Stimulated activated naive CD8-positive, alpha-beta T cell treated with anti-CD3 and anti-CD28 coated beads, Interleukin-15, Interleukin-2, amounts not matched to agents 100 ng/mL and 50 ng/mL, for 24 hours (primary cell): Measurements from ENCODE around the gene ITPK1.

Source experiments
- H3K27ac Mint-ChIP-seq: one replicate; pipeline ENCODE4 v1.8.0; 2021; ENCODE audit warnings: mild to moderate bottlenecking, mixed read lengths
- H3K27me3 Mint-ChIP-seq: one replicate; pipeline ENCODE4 v1.8.0; 2021; ENCODE audit warnings: mixed read lengths
- H3K36me3 Mint-ChIP-seq: one replicate; pipeline ENCODE4 v1.8.0; 2021; ENCODE audit warnings: low read depth, mixed read lengths
- H3K4me1 Mint-ChIP-seq: one replicate; pipeline ENCODE4 v1.8.0; 2021; ENCODE audit warnings: low read depth, mixed read lengths
- H3K4me3 Mint-ChIP-seq: one replicate; pipeline ENCODE4 v1.8.0; 2021; ENCODE audit warnings: mild to moderate bottlenecking, mixed read lengths
- H3K9me3 Mint-ChIP-seq: one replicate; pipeline ENCODE4 v1.8.0; 2021; ENCODE audit warnings: mixed read lengths

Gene ITPK1

DNA sequence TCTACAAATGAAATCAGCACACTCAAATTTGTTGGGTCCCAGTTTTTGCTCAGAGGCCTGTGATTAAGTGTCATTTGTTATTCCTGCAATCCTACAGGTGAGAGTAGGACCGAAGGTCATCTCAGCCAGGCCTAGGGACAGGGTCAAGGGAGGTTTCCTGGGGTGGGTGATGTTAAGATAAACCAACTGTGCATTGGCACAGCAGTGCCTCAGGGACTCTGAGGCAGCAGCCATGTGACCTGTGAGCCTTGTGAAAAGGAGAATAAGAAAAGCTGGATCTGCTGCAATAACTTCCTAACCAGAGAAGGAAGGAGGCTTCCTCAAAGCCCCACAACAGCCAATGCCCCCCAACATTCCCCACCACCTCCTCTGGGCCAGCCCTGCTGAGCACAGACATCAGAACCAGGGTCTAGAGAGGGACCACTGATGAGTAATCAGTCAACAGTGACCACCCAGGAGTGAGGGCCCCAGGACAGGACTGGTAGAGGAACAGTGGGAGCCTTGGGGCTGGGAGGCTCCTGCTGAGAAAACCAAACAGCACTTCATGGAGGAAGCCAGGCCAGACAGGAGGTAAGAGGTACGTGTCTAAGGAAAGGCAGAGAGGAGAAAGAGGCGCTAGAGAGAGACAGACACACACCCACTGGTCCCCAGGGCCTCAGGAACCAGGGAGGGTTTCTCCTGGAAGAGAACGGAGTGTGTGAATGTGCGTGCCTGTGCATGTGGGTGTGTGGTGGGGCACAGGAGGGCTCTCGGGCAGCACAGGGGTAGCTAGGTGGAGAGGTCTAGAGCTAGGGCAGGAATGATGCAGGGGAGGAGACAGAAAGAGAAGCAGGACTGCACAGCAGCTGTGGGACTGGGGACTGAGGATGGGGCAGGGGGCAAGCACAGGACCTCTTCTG, 82.4 kb downstream of the ITPK1 start:
- no peaks in the 10 kb centered on the region for H3K36me3 Mint-ChIP-seq
- peak overlapping the region; percentile 38 for H3K4me3 Mint-ChIP-seq
- H3K4me1 Mint-ChIP-seq: peaks cover 36% of the 10 kb centered on the region
- no peaks in the 10 kb centered on the region for H3K27me3 Mint-ChIP-seq
- peak overlapping the region; percentile 75 for H3K27ac Mint-ChIP-seq
- H3K9me3 Mint-ChIP-seq: no peaks in the 10 kb centered on the region

GRCh38 chr14:93032421-93032936, 83.2 kb downstream of the ITPK1 start:
- Mint-ChIP-seq H3K27me3 (no peaks in the 10 kb centered on the region), H3K27ac (no peak overlapping the region), H3K36me3 (no peaks in the 10 kb centered on the region), H3K4me1 (peaks cover 35% of the 10 kb centered on the region), H3K9me3 (no peaks in the 10 kb centered on the region), H3K4me3 (no peak overlapping the region)

- Mint-ChIP-seq H3K27ac (no peak overlapping the region), H3K4me1 (peaks cover 29% of the 10 kb centered on the region), H3K36me3 (no peaks in the 10 kb centered on the region), H3K4me3 (no peak overlapping the region), H3K27me3 (no peaks in the 10 kb centered on the region), H3K9me3 (no peaks in the 10 kb centered on the region)
These were observed 84.0 kb downstream of the ITPK1 start for GRCh38 chr14:93031505-93032315.

- Mint-ChIP-seq H3K36me3 (no peaks in the 10 kb centered on the region), H3K4me3 (no peak overlapping the region), H3K9me3 (no peaks in the 10 kb centered on the region), H3K27me3 (no peaks in the 10 kb centered on the region), H3K4me1 (peaks cover 30% of the 10 kb centered on the region), H3K27ac (no peak overlapping the region)
These were observed 85.0 kb downstream of the ITPK1 start for GRCh38 chr14:93030761-93031160.

- H3K9me3 Mint-ChIP-seq: no peaks in the 10 kb centered on the region
- peaks cover 35% of the 10 kb centered on the region for H3K4me1 Mint-ChIP-seq
- no peaks in the 10 kb centered on the region for H3K27me3 Mint-ChIP-seq
- H3K27ac Mint-ChIP-seq: no peak overlapping the region
- no peak overlapping the region for H3K4me3 Mint-ChIP-seq
- no peaks in the 10 kb centered on the region for H3K36me3 Mint-ChIP-seq
These were observed 85.7 kb downstream of the ITPK1 start for GRCh38 chr14:93029911-93030508.

DNA sequence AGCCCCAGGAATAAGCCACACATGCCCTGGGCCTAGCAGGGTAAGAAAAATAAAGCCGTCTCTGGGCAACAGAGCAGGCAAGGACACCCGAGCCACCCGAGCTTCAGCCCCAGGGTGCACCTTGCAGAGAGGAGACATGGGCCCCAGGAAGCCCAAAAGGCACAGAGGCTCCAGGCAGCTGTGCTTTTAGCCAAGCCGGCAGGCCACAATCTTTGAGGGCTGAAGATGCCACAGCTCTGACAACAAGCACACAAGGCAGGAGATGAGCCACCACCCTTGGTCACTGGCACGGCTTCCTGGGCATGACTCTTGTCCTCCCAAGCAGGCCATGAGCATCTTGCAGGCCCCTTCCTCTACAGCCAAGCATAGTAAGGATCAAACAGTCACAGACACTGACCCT, 86.3 kb downstream of the ITPK1 start:
- Mint-ChIP-seq H3K36me3 (no peaks in the 10 kb centered on the region), H3K27ac (no peak overlapping the region), H3K27me3 (no peaks in the 10 kb centered on the region), H3K9me3 (no peaks in the 10 kb centered on the region), H3K4me1 (peaks cover 35% of the 10 kb centered on the region), H3K4me3 (no peak overlapping the region)

- no peak overlapping the region for H3K4me3 Mint-ChIP-seq
These were observed 87.0 kb downstream of the ITPK1 start for GRCh38 chr14:93028724-93029076.

GRCh38 chr14:93027810-93028723, 87.7 kb downstream of the ITPK1 start:
- no peaks in the 10 kb centered on the region for H3K27me3 Mint-ChIP-seq
- no peaks in the 10 kb centered on the region for H3K36me3 Mint-ChIP-seq
- H3K4me3 Mint-ChIP-seq: no peak overlapping the region
- no peak overlapping the region for H3K27ac Mint-ChIP-seq
- no peaks in the 10 kb centered on the region for H3K9me3 Mint-ChIP-seq
- H3K4me1 Mint-ChIP-seq: peaks cover 35% of the 10 kb centered on the region

More at GRCh38 chr14:93028724-93029076, 87.0 kb downstream of the ITPK1 start:
- H3K36me3 Mint-ChIP-seq: no peaks in the 10 kb centered on the region
- no peaks in the 10 kb centered on the region for H3K27me3 Mint-ChIP-seq
- H3K9me3 Mint-ChIP-seq: no peaks in the 10 kb centered on the region
- no peak overlapping the region for H3K27ac Mint-ChIP-seq
- peaks cover 35% of the 10 kb centered on the region for H3K4me1 Mint-ChIP-seq

DNA sequence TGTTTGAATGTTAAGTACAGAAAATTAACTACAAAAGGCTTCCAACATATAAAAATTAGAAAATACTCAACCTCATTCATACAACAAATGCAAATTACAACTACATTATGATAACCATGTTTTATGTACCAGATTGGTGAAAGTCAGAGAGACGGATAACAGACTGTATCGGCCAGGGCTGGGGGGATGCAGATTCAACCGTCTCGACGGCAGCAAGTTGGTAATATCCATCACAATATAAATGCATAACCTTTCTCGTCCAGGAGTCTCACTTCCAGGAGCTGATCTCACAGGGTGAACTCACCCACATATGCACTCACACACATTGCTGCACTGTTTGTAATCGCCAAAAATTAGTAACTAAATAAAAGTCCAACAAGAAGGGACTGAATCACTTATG, 89.4 kb downstream of the ITPK1 start:
- Mint-ChIP-seq H3K27ac (no peak overlapping the region), H3K4me1 (peaks cover 34% of the 10 kb centered on the region), H3K9me3 (no peaks in the 10 kb centered on the region), H3K27me3 (no peaks in the 10 kb centered on the region), H3K36me3 (peaks cover 4% of the 10 kb centered on the region), H3K4me3 (no peak overlapping the region)

- Mint-ChIP-seq H3K4me1 (peaks cover 34% of the 10 kb centered on the region), H3K27me3 (no peaks in the 10 kb centered on the region), H3K9me3 (no peaks in the 10 kb centered on the region), H3K27ac (peak overlapping the region; percentile 79), H3K36me3 (peaks cover 4% of the 10 kb centered on the region), H3K4me3 (no peak overlapping the region)
These were observed 90.7 kb downstream of the ITPK1 start for GRCh38 chr14:93025055-93025454.

- Mint-ChIP-seq H3K36me3 (peaks cover 4% of the 10 kb centered on the region), H3K27ac (peak overlapping the region; percentile 50), H3K4me3 (no peak overlapping the region), H3K27me3 (no peaks in the 10 kb centered on the region), H3K4me1 (peaks cover 34% of the 10 kb centered on the region), H3K9me3 (no peaks in the 10 kb centered on the region)
These were observed 91.2 kb downstream of the ITPK1 start for GRCh38 chr14:93024493-93024892.

- peaks cover 4% of the 10 kb centered on the region for H3K36me3 Mint-ChIP-seq
- peaks cover 34% of the 10 kb centered on the region for H3K4me1 Mint-ChIP-seq
These were observed 91.8 kb downstream of the ITPK1 start for GRCh38 chr14:93023802-93024434.

DNA sequence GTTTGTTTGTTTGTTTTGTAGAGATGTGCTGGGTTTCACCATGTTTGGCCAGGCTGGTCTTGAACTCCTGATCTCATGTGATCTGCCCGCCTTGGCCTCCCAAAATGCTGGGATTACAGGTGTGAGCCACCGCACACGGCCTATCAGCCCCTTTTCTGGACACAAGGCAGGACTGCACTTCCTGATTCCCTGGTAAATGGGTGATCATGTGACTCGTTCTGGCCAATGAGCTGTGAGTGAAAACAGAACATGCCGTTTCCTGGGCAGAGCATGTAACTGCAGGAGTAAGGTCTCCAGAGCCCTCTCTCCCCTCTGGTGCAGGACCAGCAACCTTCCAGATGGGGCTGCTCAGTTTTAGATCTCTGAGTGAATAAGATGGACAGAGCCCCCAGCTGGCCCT, 92.7 kb downstream of the ITPK1 start:
- H3K27ac Mint-ChIP-seq: no peak overlapping the region
- H3K4me1 Mint-ChIP-seq: peaks cover 34% of the 10 kb centered on the region
- peaks cover 4% of the 10 kb centered on the region for H3K36me3 Mint-ChIP-seq
- H3K9me3 Mint-ChIP-seq: no peaks in the 10 kb centered on the region
- no peaks in the 10 kb centered on the region for H3K27me3 Mint-ChIP-seq
- no peak overlapping the region for H3K4me3 Mint-ChIP-seq

More at GRCh38 chr14:93023802-93024434, 91.8 kb downstream of the ITPK1 start:
- Mint-ChIP-seq H3K27ac (no peak overlapping the region), H3K9me3 (no peaks in the 10 kb centered on the region), H3K27me3 (no peaks in the 10 kb centered on the region), H3K4me3 (no peak overlapping the region)

DNA sequence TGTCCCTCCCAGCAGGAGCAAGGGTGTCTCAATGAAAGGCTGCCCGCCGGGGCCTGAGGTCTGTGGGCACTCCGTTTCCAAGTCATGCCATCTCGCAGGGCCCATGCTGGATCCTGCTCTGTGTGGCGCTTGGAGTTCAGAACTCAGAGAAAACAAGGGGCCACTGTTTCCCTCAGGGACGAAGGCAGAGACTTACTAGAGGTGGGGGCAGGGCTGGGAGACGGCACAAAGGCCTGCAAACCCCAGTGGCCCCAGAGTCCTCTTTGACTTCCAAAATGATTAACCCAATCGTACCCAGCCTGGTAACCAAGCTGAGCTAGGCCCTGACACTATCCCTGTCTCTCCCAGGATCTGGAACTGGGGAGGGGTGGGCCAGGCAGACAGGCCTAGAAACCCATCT, 95.8 kb downstream of the ITPK1 start:
- H3K4me1 Mint-ChIP-seq: peaks cover 26% of the 10 kb centered on the region
- H3K4me3 Mint-ChIP-seq: no peak overlapping the region
- H3K27ac Mint-ChIP-seq: no peak overlapping the region
- no peaks in the 10 kb centered on the region for H3K9me3 Mint-ChIP-seq
- H3K27me3 Mint-ChIP-seq: no peaks in the 10 kb centered on the region
- H3K36me3 Mint-ChIP-seq: peaks cover 8% of the 10 kb centered on the region
